Muscle of back (tissue), 11 donors: Measurements from ENCODE around the gene VWDE. TPM values are rescaled to one million over a fixed set of nuclear protein-coding genes. Genes with fewer than 3 reads are reported as not detected.

Source experiments
- DNase-seq, 3 donors: peaks; one replicate each; pipeline versions ENCODE4 v3.0.0 to v3.0.0-alpha.2; 2013
- polyA plus RNA-seq, 10 donors: library from polyadenylated mRNA; unstranded; fragments of 120-200 nt; gene quantifications; one replicate each; pipeline ENCODE4 v1.2.1, GENCODE V29; 2013; ENCODE audit not compliant: insufficient read length in 10 of 10

VWDE gene
- polyA plus RNA-seq, 10 donors, result 0.69 to 6.8 (median 2.3) TPM

DNA sequence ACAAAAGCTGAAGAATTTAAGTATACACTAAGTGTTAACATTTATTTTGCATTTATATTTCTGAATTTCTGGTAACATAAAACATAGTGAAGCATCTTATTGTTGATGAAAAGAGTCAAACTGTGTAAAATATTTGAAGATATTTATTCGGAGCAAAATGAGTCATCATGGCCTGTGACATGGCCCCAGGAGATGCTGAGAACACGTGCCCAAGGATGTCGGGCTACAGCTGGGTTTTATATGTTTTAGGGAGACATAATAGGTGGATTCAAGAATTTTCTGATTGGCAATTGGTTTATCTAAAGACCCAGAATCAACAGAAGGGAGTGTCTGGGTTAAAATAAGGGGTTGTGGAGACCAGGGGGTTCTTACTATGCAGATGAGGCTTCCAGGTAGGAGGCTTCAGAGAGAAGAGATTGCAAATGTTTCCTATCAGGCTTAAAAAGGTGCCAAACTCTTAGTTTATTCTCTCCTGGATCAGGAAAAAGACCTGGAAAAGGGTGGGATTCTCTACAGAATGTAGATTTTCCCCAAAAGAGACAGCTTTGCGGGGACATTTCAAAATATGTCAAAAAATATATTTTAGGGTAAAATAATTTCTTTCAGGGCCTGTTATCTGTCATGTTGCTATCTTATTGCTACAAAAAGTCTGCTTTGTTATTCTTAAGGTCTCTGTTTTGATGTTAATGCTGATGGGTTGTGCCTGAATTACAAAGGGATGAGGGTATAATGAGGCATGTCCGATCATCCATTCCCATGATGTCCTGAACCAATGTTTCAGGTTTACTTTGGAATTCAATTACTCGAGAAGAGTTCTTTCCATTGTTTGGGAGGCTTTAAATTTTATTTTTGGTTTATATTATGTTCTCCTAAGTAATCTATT lies 74.5 kb downstream of the VWDE start:
- no peak for DNase-seq

DNA sequence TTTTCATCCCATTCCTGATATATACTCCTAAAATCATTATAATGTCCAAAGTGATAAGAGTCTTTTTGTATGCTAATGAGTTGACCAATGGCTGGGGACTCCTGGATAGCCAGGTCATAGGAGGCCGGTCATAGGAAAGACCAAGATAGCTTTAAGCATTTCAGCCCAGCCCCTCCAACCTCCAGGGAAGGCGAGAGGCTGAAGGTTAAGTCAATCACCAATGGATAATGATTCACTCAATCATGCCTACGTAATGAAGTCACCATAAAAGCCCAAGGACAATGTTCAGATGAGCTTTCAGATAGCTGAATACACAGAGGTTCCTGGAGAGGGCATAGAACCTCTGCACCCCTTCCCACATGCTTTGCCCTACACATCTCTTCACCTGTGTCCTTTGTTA lies 75.7 kb downstream of the VWDE start:
- no peak for DNase-seq

DNA sequence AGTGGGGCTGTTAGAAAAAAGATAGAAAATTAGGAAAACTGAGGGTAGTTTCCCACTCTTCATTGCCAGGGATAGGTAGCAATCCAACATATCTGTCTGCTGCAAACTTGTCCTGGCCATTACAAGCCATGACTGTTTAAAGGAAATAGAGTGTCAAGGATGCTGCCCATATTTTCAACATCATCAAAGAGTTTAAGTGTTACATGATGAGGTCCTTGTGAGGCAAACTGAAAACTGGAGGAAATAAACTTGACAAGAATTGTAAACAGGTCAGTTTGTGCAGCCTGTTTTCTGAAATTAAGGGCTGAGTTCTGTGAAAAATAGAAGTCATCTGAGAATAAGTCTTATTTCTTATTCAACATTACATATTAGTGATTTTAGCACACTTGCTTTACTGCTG lies 78.0 kb downstream of the VWDE start:
- no peak for DNase-seq

DNA sequence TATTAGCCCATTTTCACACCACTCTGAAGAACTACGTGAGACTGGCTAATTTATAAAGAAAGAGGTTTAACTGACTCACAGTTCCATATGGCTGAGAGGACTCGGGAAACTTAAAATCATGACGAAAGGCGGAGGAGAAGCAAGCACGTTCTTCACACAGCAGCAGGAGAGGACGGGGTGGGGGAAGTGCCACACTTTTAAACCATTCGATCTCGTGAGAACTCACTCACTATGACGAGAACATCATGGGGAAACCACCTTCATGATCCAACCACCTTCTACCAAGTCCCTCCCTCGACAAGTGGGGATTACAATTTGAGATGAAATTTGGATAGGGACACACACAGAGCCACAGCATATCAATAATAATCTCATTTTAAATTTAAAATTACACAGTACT lies 80.2 kb downstream of the VWDE start:
- DNase-seq, result no peak

DNA sequence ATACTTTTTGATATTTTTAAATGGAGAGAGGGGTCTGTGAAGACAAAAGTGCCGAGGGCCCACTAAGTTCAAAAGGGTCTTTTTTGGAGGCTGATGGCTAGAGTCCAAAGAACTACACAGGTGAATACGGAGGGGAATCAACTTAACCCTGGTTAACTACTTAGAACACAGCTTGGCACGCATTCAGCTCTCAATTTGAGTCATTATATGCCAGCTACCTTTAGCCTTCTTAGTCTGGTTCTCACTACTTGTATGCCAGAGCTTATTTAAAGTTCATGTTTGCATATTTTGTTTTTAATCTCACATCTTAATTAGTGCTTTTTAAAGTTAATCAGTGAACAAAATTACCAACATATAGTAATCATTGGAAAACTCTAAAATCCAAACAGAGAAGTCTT lies 80.8 kb downstream of the VWDE start:
- no peak for DNase-seq

DNA sequence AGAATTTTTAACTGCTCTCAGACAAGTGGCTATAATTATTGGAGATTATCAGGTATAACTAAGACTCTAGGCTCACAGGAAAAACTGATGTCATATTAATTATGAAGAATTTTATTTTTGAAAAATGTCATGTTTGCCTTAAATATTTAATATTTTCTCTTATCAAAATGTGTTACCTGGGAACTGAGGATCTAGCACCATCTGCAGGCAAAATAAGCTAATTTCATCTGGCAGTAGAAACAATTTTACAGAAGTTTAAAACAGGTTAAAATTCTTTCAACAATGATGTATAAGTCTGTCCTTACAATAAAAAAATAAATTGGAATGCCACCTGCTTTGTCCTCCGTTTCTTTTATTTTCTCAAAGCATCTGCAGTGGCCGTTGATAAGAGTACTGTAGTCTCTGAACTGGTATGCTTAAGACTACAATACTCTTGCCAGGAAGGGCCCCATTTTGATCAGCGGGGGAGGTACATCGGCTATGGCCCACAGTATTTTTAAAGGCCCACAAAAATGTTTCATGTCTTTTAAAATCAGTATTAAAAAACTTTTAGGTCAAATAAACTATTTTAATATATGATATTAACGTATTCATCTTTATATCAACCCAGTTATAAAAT lies 81.3 kb downstream of the VWDE start:
- DNase-seq, result peak; percentile 7 to 29 (median 9)

DNA sequence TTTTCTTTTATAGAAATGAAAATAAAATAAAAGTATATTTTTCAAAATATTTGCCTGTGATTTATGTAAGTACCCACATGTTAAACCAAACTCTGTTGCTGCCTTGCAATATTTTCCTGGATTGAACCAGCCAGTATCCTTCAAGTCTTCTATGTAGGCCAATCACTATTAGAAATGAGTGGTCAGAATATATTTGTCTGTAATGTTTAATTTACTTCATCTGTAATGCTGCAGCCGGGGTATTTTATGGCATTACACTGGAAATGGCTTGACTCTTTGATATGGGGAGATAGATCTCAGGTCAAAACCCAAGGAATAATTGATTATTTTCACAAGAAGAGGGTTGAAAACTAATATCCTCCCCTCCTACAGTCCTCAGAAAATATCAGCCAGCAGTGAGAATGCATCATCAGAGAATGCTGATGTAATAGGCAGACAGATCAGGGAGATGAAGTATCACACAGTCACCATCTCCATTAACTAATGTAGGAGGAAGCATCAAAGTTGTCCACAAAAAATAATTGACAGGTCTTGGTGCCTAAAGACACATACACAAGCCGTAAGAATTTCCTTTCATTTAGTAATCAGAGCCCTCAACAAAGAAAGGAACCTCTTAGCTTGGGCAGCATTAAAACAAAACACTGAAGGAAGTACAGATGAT lies 82.5 kb downstream of the VWDE start:
- no peak for DNase-seq

DNA sequence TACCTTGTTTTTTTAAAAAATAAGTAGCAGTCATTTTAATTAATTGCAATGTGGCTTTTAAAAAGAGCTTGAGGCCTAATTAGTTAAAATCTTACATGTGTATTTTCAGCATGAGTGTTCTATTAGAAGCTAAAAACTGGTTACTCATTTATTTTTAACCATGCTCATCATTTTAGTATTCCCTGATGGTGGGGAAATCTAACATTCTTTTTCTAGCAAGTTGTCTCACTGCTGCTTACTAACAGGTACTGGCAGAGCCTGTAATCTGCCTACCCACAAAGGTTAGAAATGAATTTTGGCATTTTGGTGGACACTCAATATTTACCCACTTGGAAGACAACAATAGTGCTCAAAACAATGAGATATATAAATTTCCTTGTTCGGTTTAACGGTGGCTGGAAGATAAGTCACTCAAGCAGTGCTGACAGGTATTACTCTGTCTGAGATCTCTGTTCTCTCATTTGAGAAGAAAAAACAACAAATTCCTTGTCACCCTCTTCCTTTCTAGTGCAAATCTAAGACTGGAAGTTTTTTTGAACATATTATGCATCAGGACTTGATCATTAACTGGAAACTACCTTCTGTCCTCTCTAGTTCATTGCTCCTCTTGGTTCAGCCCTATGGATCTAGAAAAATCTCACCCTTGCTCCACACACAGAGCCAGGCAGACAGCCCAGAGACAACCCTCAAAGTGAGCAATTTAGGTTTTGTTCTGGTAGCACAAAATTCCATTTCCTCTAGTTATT lies 83.3 kb downstream of the VWDE start:
- no peak for DNase-seq

DNA sequence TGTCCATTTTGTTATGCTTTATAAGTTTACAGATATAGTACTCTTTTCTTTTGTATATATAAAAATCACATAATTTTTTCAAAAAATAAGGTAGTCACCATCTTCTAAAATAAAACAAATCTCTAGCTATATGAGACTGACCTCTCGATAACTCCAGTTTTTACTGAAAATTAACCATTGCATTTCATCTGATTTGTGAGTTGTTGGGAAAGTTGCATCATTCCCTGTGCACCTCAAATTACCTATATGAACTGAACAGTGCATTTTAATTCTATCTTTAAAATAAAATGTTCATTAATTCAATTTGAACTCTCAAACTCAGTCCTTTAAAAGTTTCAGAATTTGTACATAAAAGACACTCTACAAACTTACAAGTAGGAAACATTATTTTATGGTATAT lies 86.0 kb downstream of the VWDE start:
- no peak for DNase-seq

DNA sequence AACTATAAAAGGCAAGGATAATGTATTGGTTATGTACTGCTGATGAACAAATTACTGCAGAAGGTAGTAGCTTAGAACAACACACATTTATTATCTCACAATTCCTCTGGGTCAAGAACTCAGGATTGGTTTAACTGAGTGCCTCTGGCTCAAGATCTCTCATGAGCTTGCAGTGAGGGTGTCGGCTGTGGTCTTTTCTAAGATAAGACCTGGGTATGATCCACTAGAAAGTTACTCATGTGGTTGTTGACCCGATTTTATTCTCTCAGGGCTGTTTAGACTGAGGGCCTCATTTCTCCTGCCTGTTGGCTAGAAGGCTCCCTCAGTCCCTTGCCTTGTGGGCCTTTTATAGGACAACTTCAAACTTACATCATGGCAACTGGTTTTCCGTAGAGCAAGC lies 86.7 kb downstream of the VWDE start:
- DNase-seq, result no peak

DNA sequence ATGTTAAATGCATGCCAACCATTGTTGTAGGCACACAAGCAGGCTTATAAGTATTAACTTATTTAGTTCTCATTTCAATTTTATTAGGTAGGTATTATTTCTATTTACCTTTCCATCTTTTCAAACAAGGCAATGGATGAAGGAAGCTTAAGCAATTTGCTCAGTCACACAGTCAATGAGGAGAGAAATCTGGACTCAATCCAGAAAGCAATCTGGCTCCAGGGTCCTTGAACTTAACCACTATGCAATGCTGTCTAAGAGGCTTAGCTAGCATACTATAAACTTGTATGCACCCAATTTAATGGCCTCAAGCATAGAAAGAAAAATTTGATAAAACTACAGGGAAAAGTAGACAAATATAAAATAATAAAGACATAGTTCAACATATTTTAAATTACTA lies 88.6 kb downstream of the VWDE start:
- DNase-seq, result no peak

DNA sequence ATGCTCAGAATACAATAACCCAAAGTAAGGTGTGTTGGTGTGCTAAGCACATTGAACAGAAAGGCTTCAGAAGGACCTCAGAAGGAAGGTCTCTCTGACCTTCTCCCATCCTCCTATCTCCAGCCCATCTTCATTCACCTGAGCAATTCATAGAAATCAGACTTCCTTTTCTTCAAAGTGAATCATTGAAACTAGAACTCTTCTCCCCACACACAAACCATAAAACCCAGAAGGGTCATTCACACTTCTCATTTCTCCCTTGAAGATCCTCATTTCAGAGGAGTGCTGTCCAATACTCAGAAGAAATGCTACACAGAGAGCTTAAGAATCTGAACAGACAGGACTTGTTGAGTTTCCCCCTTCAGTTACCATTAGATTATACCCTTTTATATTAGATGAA lies 89.5 kb downstream of the VWDE start:
- no peak for DNase-seq

DNA sequence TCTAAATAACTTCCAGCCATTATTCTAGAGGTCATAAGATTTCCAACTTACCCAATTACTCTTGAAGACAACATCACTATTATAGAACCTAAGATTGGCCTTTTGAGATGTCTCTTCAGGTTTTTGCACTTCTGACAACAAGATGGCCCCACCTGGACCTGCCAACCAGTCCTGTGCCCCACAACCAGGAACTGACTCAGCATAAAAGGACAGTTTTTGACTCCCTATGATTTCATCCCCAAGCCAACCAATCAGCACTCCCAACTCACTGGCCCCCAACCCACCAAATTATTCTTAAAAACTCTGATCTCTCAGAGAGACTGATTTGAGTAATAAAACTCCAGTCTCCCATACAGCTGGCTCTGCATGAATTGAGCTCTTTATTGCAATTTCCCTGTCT lies 98.2 kb downstream of the VWDE start:
- DNase-seq, result no peak

DNA sequence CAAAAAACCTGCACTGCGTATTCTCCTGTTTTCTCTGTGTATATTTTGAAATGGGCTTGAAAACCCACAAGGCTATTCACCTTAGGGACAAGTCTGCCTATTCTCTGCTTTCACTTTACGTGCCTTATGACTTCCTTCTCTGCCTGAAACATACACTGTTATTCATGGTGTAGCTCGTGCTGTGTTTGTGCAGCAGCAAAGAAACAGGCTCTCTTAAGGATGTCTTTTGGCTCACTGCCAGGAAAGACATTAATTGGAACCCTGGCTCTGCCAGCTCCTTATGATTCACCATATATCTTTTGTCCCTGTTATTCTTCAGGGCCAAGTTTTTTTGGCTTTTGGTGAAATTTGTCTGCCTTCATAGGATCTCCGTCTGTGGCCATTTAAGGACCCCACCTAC lies 100.2 kb downstream of the VWDE start:
- DNase-seq, result no peak

DNA sequence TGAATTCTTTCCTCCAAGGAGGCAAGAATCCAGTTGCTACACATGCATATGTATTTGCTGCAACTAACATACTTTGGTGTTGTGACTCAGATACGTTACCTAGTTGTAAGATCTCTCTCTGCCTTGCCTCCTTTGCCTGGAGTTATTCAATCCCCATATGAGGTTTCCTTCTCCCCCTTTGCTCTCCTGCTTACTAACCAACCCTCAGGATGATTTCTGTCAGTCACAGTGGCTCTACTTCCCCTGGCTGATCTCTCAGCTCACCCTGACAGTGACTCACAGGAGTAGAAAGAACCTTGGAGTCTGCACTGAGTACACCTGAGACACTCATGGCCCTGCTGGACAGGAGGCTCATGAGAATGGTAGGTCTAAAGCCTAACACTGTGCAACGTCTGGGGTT lies 100.6 kb downstream of the VWDE start:
- no peak for DNase-seq

DNA sequence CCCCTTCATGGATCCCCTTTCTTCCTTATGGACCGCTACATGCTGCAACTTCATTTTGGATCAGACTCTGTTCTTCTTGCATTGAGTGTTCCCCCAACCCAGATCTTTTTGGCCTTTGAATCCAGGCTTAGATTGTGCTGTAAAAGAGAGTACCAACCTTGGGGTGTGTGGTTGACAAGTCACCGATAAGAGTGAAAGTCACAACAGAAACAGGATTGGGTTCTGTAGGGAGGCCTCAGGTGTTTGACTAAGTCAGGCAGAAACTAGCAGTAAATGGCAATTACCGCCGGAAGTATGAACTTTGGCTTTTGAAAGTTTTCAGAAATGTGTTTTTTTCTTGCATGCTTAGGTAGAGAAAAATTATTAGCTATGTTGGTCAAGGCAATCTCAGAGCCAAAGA lies 103.2 kb downstream of the VWDE start:
- DNase-seq, result no peak

DNA sequence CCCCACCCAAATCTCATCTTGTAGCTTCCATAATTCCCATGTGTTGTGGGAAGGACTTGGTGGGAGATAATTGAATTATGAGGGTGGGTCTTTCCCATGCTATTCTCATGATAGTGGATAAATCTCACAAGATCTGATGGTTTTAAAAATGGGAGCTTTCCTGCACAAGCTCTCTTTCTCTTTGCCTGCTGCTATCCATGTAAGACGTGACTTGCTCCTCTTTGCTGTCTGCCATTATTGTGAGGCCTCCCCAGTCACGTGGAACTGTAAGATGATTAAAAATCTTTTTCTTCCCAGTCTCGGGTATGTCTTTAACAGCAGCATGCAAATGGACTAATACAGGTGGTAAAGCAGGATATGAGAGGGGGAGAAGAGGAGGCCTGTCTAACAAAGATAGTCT lies 104.3 kb downstream of the VWDE start:
- DNase-seq, result no peak

DNA sequence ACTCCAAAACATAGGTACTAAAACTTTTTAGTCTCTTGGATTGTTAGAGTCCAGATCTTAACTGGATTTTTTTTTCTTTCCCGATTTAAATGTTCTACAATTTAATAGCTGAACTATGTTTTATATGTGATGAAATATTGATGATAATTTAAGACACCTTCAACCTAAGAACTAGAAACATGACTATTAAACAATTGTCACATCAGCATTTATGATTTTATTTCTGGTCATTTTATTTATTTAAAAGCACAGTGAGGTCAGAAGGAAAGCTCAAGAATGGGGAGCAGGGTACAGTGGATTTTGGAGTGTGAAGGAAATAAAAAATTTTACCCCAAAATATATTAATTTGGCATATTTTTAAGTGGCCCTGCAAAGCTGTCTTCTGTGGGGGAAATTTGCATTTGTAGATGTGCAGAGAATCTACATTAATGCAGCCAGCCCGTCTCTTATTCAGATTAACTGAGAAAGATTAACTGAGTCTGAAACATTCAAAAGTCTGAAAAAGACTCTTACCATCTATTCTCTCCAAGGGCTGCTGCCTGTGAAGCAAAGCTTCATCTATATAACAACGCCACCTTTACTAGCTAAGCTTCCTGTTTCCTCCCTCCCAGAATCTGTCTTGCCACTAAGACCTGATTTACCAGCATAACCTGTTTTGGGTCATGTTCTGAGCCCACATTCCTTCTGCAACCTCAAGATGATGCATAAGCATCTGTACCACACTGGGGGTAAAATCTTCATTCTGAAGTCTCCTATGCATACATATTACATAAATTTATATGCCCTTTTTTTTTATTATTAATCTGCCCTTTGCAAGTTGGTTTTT lies 106.2 kb downstream of the VWDE start:
- no peak for DNase-seq

DNA sequence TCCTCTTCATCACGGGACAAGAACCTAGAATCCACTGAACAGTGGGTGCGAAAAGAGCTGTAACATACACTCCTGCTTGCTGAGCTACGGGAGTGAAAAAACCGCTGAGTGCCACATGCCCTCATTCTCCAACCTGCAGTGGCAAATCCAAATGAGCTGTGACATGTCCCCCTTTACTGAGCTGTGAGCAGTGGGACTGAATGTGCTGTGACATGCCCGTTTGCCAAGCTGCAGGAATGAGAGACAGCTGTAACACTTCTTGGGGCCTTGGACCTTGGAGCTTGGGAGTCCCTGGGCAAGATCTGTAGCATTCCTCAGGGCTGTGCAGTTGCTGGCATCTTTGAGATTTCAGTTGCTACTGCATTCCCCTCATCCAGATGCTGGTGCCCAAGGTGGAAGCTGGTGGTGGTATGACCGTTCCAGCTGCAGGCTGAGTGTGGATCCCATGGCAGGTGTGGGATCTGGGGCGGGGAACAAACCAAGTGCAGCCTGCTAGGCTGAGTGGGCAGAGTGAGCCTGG lies 107.6 kb downstream of the VWDE start:
- no peak for DNase-seq

DNA sequence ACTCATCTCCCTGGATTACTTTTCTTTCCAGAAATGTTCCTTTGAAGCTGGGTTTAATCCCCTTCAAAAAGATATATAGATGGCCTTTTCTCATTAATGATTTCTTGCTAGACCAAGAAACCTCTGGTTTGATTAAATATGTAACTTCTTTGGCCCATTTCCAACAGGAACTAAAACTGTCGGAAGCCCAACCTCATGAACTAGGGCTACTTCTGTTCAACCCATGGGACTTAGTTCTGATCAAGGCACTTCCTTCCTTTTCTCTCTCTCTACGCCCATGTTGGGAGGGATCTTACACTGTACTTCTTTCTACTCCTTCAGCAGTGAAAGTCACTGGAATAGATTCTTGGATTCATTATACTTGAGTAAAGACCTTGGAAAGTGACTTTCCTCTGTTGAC lies 109.0 kb downstream of the VWDE start:
- DNase-seq, result no peak

DNA sequence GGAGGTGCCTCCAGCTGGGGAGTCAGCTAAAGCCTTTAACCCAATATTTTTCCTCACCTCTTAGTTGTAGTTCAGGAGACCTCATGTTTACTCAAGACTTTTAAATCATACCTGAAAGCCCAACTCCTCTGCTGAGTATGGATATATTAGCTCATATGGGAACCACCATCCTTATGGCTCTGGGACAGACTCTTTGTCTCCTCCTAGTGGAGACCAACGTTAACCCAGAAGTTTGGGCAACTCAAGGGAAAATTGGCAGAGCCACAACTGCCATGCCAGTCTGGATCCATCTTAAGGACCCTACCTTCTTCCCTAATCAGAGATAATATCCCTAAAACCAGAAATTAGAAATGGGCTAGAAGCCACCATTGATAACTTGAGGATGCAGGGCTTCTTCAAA lies 111.8 kb downstream of the VWDE start:
- DNase-seq, result no peak
